ENCODE data around the gene PBRM1. TPM values are rescaled to one million over a fixed set of nuclear protein-coding genes. Genes with fewer than 3 reads are reported as not detected.
A peak's percentile ranks its signal among the peaks of the same experiment; 100 is the strongest.
"Not testable (repeated sequence)": the region's sequence is repeated elsewhere in the genome, so short reads cannot be mapped to it uniquely, and the experiment has no call there.

Gene PBRM1
- total RNA-seq, 2 experiments from 2014 or later = 83.2 to 91.8 TPM

DNA sequence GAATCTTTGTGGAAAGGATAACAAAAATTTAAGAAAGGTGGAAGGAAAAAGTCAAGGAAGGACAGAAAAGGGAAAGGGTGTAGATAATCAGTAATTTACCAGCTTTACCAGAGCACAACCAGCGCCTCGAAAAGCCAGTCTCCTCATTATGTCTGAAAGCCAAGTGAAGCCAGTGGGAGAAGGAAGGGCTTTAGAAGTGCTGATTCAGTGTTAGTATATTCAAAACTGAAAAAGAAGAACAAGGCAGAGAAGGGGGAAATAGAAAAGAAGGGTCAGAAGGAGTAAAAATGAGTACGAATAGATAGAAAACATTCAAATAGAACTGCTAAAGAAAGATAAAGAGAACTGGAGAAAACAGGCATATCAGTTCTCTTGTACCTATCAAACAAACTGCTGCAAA lies 4.1 kb downstream of the PBRM1 start:
- H3K27ac Mint-ChIP-seq = no peak overlapping the region
- POLR2A ChIA-PET = no interaction called here
- no peaks in the 10 kb centered on the region for H3K27me3 Mint-ChIP-seq (ENCODE audit: low read depth)
- ATAC-seq (no peak), DNase-seq (no peak)
- H3K4me3 Mint-ChIP-seq = no peak overlapping the region
- CTCF ChIA-PET = no interaction called here
- no peaks in the 10 kb centered on the region for H3K9me3 Mint-ChIP-seq (ENCODE audit: insufficient read depth)
- peaks cover 31% of the 10 kb centered on the region for H3K4me1 Mint-ChIP-seq (ENCODE audit: low read depth)
- H3K36me3 Mint-ChIP-seq (ENCODE audit: low read depth) = peaks cover 55% of the 10 kb centered on the region

DNA sequence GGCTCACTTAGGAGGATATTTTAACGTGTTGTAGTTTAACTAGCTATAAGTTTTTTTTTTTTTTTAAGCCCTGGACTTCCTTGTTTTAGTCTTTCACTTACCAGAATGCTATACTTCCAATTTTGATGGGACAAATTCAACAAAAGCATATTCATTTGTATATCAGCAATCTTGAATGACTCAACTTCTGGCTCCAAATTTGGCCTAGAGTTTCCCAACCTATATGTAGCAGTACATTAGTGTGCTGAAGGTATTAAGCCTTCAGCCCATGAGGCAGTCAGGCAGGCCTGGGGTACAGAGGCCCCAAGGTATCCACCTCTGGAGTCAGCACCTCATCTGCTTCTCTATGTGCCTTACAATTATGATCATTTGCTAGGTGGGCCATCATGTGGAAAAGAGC lies 5.9 kb downstream of the PBRM1 start:
- Mint-ChIP-seq H3K4me1 (ENCODE audit: low read depth) (peaks cover 30% of the 10 kb centered on the region), H3K36me3 (ENCODE audit: low read depth) (peaks cover 59% of the 10 kb centered on the region), H3K27me3 (ENCODE audit: low read depth) (no peaks in the 10 kb centered on the region), H3K27ac (no peak overlapping the region), H3K9me3 (ENCODE audit: insufficient read depth) (no peaks in the 10 kb centered on the region), H3K4me3 (no peak overlapping the region)
- no peak for DNase-seq
- ATAC-seq = no peak
- POLR2A ChIA-PET = no interaction called here
- CTCF ChIA-PET = no interaction called here

DNA sequence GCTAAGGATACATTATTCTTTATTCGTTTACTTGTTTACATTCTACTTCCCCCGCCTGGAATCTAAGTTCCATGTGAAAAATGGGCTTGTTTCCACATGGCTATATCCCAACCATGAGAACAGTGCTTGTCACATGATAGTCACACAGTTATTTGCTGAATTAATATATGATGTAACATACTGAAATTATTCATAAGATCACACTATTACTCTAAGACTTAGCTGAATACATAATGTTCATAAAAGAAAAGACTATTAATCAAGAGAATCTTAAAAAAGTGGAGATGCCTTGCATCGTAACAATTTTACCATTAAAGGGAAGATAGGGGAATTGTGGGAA lies 6.5 kb downstream of the PBRM1 start:
- Mint-ChIP-seq H3K9me3 (ENCODE audit: insufficient read depth) (no peaks in the 10 kb centered on the region), H3K27me3 (ENCODE audit: low read depth) (no peaks in the 10 kb centered on the region), H3K36me3 (ENCODE audit: low read depth) (peaks cover 60% of the 10 kb centered on the region), H3K4me1 (ENCODE audit: low read depth) (peaks cover 24% of the 10 kb centered on the region), H3K27ac (no peak overlapping the region), H3K4me3 (no peak overlapping the region)
- ATAC-seq (no peak), DNase-seq (no peak)
- POLR2A ChIA-PET = no interaction called here
- CTCF ChIA-PET = no interaction called here

DNA sequence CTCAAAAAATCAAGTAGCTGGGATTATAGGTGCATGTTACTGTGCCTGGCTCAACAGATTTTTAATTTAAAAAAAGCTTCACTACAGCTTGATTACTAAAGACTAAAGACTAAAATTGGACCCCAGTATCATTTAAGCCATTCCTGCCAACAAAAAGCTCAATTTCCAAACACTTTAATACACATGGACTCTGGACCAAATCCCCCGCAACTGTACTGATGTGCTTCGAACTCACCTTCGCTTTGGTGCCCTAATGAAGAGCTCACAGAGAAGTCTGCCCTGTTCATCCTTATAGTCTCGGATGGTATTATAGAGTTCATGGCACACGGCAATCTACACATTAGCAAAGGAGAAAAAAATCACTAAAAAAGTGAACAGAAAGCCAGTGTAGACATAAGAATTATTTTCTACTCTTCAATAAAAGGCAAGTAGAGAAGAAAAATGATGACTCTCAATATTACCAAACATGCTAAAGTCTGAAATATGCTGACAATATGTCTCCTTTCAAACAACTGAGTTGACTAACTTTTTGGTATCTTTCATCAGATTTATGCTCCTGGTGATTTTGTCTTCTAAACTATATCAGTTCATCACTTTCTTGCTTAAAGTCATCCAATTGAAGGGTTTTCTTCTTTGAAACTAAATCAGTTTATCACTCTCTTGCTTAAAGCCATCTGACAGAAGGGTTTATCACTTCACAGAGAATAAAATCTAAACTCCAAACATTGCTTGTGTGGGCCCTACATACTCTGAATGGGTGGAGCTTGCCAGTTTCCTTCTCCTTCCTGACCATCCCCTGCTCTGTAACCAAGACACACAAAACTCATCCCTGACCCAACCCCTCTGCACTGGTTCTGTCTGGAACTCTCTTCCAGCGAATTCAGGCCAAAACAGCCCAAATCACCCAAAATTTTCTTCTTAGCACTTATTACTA lies 7.2 kb downstream of the PBRM1 start:
- peaks cover 61% of the 10 kb centered on the region for H3K36me3 Mint-ChIP-seq (ENCODE audit: low read depth)
- no peaks in the 10 kb centered on the region for H3K9me3 Mint-ChIP-seq (ENCODE audit: insufficient read depth)
- peaks cover 19% of the 10 kb centered on the region for H3K4me1 Mint-ChIP-seq (ENCODE audit: low read depth)
- DNase-seq (no peak), ATAC-seq (no peak)
- H3K27me3 Mint-ChIP-seq (ENCODE audit: low read depth) = no peaks in the 10 kb centered on the region
- ChIA-PET POLR2A (interaction anchor here (0.6 kb wide), 1 partner anchor 27 kb away, joined by 3 read pairs; no protein-coding TSS in a partner anchor), CTCF (no interaction called here)
- H3K4me3 Mint-ChIP-seq = no peak overlapping the region
- peak overlapping the region; percentile 31 for H3K27ac Mint-ChIP-seq

DNA sequence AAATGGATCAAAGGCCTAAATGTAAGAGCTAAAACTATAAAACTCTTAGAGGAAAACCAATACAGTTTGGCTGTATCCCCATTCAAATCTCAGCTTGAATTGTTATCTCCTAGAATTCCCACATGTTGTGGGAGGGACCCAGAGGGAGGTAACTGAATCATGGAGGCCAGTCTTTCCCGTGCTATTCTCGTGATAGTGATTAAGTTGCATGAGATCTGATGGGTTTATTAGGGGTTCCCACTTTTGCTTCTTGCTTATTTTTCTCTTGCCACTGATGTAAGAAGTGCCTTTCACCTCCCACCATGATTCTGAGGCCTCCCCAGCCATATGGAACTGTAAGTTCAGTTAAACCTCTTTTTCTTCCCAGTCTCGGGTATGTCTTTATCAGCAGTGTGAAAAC lies 9.5 kb downstream of the PBRM1 start:
- CTCF ChIA-PET; H3K27me3 Mint-ChIP-seq (ENCODE audit: low read depth); ATAC-seq; POLR2A ChIA-PET; DNase-seq; H3K9me3 Mint-ChIP-seq (ENCODE audit: insufficient read depth); H3K4me3 Mint-ChIP-seq; H3K27ac Mint-ChIP-seq: not testable (repeated sequence)
- H3K36me3 Mint-ChIP-seq (ENCODE audit: low read depth) = peaks cover 60% of the 10 kb centered on the region
- peaks cover 13% of the 10 kb centered on the region for H3K4me1 Mint-ChIP-seq (ENCODE audit: low read depth)

DNA sequence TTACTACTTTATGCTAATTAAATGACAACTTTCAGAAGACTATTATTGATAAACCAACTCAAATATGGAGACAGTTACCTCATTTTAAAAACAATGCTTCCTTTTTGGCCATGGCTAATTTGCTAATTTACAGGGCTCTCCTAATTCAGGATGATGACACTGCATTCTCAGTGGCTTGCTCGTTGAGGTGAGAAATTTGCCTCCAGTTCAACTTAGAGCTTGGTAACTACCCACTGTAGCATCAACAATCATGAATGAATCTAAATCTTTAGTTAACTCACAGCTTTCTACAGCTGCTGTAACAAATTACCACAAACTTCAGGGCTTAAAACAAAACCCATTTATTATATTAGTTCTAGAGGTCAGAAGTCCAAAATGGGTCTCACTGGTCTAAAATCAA lies 14.0 kb downstream of the PBRM1 start:
- POLR2A ChIA-PET = no interaction called here
- Mint-ChIP-seq H3K36me3 (ENCODE audit: low read depth) (peaks cover 55% of the 10 kb centered on the region), H3K4me1 (ENCODE audit: low read depth) (peaks cover 22% of the 10 kb centered on the region), H3K27me3 (ENCODE audit: low read depth) (no peaks in the 10 kb centered on the region), H3K9me3 (ENCODE audit: insufficient read depth) (no peaks in the 10 kb centered on the region), H3K4me3 (no peak overlapping the region), H3K27ac (peak overlapping the region; percentile 2)
- CTCF ChIA-PET = no interaction called here
- DNase-seq (no peak), ATAC-seq (no peak)

DNA sequence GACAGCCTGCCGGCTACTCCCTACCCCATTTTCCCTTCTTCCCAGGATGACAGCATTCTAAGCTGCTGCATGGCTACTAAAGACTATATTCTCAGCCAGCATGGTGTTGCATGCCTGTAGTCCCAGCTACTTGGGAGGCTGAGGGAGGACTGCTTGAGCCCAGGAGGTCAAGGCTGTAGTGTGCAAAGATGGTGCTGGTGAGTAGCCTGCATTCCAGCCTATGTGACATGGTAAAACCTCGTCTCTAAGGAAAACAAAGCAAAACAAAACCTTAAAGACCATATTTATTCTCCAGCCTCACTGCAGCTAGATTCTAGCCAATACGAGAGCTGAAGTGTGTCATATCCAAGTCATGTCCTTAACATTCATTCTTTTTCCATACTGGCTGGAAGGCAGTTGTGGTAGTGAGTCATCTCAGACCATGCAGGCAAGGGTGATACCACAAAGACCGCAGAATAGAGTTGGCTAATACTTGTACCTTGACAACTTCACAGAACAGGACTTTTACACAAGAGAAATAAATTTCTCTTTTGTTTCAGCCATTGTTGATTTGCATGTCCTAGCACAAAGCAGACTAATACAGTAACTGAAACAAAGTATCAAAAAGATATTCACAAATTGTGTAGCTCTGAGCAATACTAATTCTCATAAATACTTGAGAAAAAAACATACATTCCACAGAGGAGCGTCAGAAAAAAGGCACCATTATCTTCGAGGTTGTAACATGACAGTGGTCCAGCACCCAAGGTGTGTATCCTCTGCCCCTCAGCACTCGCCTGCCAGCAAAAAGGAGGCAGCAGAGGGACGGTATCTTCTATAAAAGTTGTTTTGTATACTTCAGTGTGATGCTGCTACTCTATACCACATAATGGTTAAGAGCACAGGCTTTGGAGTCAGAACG lies 14.8 kb downstream of the PBRM1 start:
- ChIA-PET CTCF (no interaction called here), POLR2A (interaction anchor here (0.9 kb wide), 1 partner anchor 14 kb away, joined by 3 read pairs; the partner anchor contains the start of gene PBRM1)
- Mint-ChIP-seq H3K36me3 (ENCODE audit: low read depth) (peaks cover 48% of the 10 kb centered on the region), H3K27me3 (ENCODE audit: low read depth) (no peaks in the 10 kb centered on the region), H3K4me3 (peak overlapping the region; percentile 9), H3K27ac (peak overlapping the region; percentile 68), H3K9me3 (ENCODE audit: insufficient read depth) (no peaks in the 10 kb centered on the region), H3K4me1 (ENCODE audit: low read depth) (peaks cover 22% of the 10 kb centered on the region)
- DNase-seq = peak; percentile 46
- peak; percentile 85 for ATAC-seq

DNA sequence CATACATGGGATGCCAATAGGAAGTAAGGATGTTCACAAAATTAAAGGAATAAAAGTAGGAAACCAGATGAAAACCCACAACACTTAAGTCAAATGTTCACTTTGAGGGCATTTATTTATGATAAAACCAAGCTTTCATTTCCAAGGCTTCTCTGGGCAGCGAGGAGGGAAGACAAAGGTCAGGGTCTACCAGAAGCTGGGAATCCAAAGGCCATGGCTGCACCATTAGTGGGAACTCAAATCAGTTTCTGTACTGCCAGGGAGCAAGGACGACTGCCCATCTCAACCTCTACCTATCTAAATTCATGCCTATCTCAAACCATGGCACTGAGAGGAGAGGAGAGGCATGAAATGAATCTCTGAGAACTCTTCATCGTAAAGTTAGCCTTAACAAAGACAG lies 22.6 kb downstream of the PBRM1 start:
- Mint-ChIP-seq H3K4me3 (no peak overlapping the region), H3K27ac (no peak overlapping the region), H3K4me1 (ENCODE audit: low read depth) (no peaks in the 10 kb centered on the region), H3K27me3 (ENCODE audit: low read depth) (no peaks in the 10 kb centered on the region), H3K36me3 (ENCODE audit: low read depth) (peaks cover 48% of the 10 kb centered on the region), H3K9me3 (ENCODE audit: insufficient read depth) (no peaks in the 10 kb centered on the region)
- ChIA-PET POLR2A (no interaction called here), CTCF (no interaction called here)
- DNase-seq (no peak), ATAC-seq (no peak)

DNA sequence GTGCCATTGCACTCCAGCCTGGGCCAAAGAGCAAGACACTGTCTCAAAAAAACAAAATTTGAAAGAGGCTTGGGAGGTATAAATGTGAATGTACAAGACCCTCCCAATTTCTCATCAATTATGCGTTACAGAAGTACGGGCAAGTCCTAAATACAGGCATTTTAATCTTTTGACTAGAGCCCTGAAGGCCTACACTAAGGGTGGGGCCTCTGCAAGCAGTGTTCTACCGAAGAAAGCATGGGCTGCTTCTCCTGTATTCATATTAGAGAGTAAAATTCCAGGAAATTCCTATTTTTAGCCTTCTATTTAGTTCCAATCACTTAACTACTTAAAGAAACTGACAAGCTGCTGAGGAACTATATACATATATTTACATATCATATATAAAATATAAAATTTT lies 25.7 kb downstream of the PBRM1 start:
- peaks cover 50% of the 10 kb centered on the region for H3K36me3 Mint-ChIP-seq (ENCODE audit: low read depth)
- no peak overlapping the region for H3K4me3 Mint-ChIP-seq
- H3K9me3 Mint-ChIP-seq (ENCODE audit: insufficient read depth) = no peaks in the 10 kb centered on the region
- ChIA-PET POLR2A (no interaction called here), CTCF (no interaction called here)
- H3K27ac Mint-ChIP-seq = no peak overlapping the region
- no peaks in the 10 kb centered on the region for H3K27me3 Mint-ChIP-seq (ENCODE audit: low read depth)
- no peaks in the 10 kb centered on the region for H3K4me1 Mint-ChIP-seq (ENCODE audit: low read depth)
- ATAC-seq (no peak), DNase-seq (no peak)

DNA sequence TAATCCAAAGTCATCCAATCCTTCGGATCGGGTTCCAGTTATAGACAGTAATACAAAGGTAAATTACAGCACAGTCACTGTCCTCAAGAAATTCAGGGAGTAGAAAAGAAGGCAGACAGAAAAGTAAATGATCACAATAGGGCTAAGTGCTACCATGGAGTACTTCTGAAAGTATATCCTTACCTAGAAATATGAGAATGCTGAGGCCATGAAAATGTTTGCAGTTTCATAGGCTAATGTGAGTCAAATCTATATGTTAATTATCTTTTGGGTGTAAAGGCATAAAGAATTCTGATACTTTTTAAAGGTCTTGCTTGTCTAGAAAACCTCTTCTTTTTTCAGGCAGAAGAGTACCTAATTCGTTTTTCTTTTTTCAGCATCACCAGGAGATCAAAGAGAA lies 29.8 kb downstream of the PBRM1 start:
- Mint-ChIP-seq H3K9me3 (ENCODE audit: insufficient read depth) (no peaks in the 10 kb centered on the region), H3K4me3 (no peak overlapping the region), H3K27me3 (ENCODE audit: low read depth) (no peaks in the 10 kb centered on the region), H3K36me3 (ENCODE audit: low read depth) (peaks cover 43% of the 10 kb centered on the region), H3K4me1 (ENCODE audit: low read depth) (no peaks in the 10 kb centered on the region), H3K27ac (no peak overlapping the region)
- CTCF ChIA-PET = no interaction called here
- POLR2A ChIA-PET = no interaction called here
- ATAC-seq = no peak
- DNase-seq = no peak

DNA sequence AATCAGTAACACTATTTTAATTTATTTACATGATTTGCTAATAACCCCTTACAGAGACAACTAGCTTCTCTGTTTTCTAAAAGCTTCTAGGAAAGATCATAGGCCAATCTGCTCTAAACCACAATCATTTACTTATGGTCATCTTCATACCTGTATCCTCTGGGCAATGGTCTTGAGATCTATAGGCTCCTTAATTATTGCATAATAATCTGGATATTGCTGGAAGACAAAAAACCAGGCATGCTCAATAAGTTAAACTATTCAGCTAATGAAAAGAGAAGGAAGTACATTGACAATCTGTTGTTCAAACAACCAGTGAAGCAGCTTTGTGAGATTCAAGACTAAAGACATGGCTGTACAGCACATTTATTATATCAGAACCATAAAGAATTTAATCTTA lies 34.1 kb downstream of the PBRM1 start:
- CTCF ChIA-PET = no interaction called here
- Mint-ChIP-seq H3K27me3 (ENCODE audit: low read depth) (no peaks in the 10 kb centered on the region), H3K4me1 (ENCODE audit: low read depth) (peaks cover 3% of the 10 kb centered on the region), H3K4me3 (no peak overlapping the region), H3K27ac (no peak overlapping the region), H3K9me3 (ENCODE audit: insufficient read depth) (no peaks in the 10 kb centered on the region), H3K36me3 (ENCODE audit: low read depth) (peaks cover 57% of the 10 kb centered on the region)
- ATAC-seq (no peak), DNase-seq (no peak)
- POLR2A ChIA-PET = interaction anchor here (0.8 to 1.3 kb wide), 3 partner anchors 27 to 114 kb away, joined by 3 to 5 read pairs (median 3); partner anchors contain the start of gene PBRM1

DNA sequence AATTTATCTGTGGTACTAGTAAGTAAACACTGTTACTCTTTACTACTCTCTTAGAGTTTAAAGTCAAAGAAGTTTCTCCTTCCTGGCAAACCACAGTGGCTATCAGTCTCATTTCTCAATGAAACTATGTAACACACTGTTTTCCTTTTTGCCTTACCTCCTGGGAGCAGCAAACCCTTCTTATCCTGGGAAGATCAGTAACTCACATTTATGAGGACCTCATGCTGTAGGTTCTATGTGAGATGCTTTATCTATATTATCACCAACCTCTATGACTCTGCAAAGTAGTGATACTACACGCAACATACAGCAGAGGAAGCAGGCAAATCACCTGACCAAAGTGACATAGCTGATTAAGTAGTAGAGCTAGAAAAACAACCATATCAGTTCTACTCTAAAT lies 35.3 kb downstream of the PBRM1 start:
- ATAC-seq (no peak), DNase-seq (no peak)
- ChIA-PET CTCF (interaction anchor here (1.1 kb wide), 1 partner anchor 238 kb away, joined by 3 read pairs; no protein-coding TSS in a partner anchor), POLR2A (interaction anchor here (1.3 kb wide), 1 partner anchor 28 kb away, joined by 3 read pairs; no protein-coding TSS in a partner anchor)
- Mint-ChIP-seq H3K4me3 (no peak overlapping the region), H3K4me1 (ENCODE audit: low read depth) (peaks cover 3% of the 10 kb centered on the region), H3K36me3 (ENCODE audit: low read depth) (peaks cover 58% of the 10 kb centered on the region), H3K9me3 (ENCODE audit: insufficient read depth) (no peaks in the 10 kb centered on the region), H3K27me3 (ENCODE audit: low read depth) (no peaks in the 10 kb centered on the region), H3K27ac (no peak overlapping the region)
